Brain microvascular endothelial cell (primary cell): ENCODE results near the gene LAMA1.

Experiments
- DNase-seq: peaks from one replicate; pipeline ENCODE4 v3.0.0-alpha.2; 2020
- H3K27ac ChIP-seq: fragments of 250-450 bp; sonication (Bioruptor Pico); 2 replicates; pipeline ENCODE4 v1.5.1; 2020; ENCODE audit warnings: mild to moderate bottlenecking, moderate library complexity
- H3K27me3 ChIP-seq: fragments of 250-450 bp; sonication (Bioruptor Pico); replicated peaks from 2 replicates; pipeline ENCODE4 v1.5.1; 2020; ENCODE audit warnings: mild to moderate bottlenecking
- H3K36me3 ChIP-seq: fragments of 250-450 bp; sonication (Bioruptor Pico); replicated peaks from 2 replicates; pipeline ENCODE4 v1.5.1; 2020; ENCODE audit warnings: mild to moderate bottlenecking
- H3K4me3 ChIP-seq: 2 replicates; pipeline ENCODE4 v1.5.1; 2011; ENCODE audit warnings: low read depth, mild to moderate bottlenecking, control low read depth, low read length, moderate library complexity
- CTCF ChIP-seq: IDR thresholded peaks from 2 replicates; pipeline ENCODE4 v1.5.1; 2011; ENCODE audit warnings: low read depth, mild to moderate bottlenecking, moderate library complexity, low read length, control low read depth, inconsistent platforms; ENCODE audit errors: missing control alignments
- in situ Hi-C: cut with HindIII; loops from 2 replicates; pipeline ENCODE4 v1.10.0; 2017; ENCODE audit warnings: low sequenced_read_pairs, low pct_ligation_motif_present

LAMA1 gene

GRCh38 chr18:7141287-7141686 lies 23.7 kb upstream of the LAMA1 start:
- DNase-seq, result no peak
- H3K36me3 ChIP-seq, result no peaks in the 10 kb centered on the region
- H3K27ac ChIP-seq, result no peak overlapping the region
- in situ Hi-C loops, result no loop called here
- no peak overlapping the region for H3K4me3 ChIP-seq
- no peak for TF ChIP-seq CTCF
- H3K27me3 ChIP-seq, result no peaks in the 10 kb centered on the region

DNA sequence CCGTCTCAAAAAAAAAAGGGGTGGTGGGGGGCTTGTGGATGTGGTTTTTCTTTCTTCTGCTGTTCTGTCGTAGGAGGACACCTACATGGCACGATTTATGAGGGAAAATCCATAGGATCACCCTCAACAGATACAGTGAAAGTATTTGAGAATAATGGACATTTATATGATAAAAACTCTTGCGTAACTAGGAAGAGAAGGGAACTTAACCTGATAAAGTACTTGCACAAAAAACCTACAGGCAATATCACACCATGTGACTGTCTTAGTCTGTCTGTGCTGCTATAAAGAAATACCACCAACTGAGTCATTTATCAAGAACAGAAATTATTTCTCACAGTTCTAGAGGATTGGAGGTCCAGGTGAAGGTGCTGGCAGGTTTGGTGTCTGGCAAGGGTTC lies 21.8 kb upstream of the LAMA1 start:
- no peaks in the 10 kb centered on the region for H3K36me3 ChIP-seq
- no peak overlapping the region for H3K4me3 ChIP-seq
- no peaks in the 10 kb centered on the region for H3K27me3 ChIP-seq
- in situ Hi-C loops, result no loop called here
- no peak for DNase-seq
- no peak for TF ChIP-seq CTCF
- H3K27ac ChIP-seq, result no peak overlapping the region

DNA sequence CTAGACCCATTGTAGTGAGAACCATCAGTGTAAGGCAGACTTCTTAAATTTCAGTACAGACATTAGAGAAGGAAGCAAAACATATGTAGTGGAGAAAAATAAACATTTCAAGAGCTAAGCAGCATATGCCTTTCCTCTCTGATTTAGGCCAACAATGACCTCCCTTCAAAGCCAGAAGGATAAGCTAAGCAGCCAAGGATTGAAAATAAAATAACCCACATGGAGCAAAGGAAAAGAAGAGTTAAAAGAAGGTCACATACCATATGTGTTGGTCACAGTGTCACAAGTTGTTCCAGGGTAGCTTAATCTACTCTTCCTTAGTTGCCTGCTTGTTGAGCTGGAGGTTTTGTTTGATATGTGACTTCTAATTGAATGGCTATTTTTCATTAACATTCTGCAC lies 15.6 kb upstream of the LAMA1 start:
- no peak for TF ChIP-seq CTCF
- no peak overlapping the region for H3K4me3 ChIP-seq
- in situ Hi-C loops, result no loop called here

GRCh38 chr18:7132356-7133150 lies 15.0 kb upstream of the LAMA1 start:
- DNase-seq, result no peak
- no peaks in the 10 kb centered on the region for H3K36me3 ChIP-seq
- no peak for TF ChIP-seq CTCF
- H3K27ac ChIP-seq, result peak overlapping the region; percentile 62
- in situ Hi-C loops, result no loop called here
- no peaks in the 10 kb centered on the region for H3K27me3 ChIP-seq
- H3K4me3 ChIP-seq, result no peak overlapping the region

More for the DNA sequence above, 15.6 kb upstream of the LAMA1 start:
- Histone ChIP-seq H3K36me3 (no peaks in the 10 kb centered on the region), H3K27ac (peak overlapping the region; percentile 62), H3K27me3 (no peaks in the 10 kb centered on the region)
- DNase-seq, result peak; percentile 38

DNA sequence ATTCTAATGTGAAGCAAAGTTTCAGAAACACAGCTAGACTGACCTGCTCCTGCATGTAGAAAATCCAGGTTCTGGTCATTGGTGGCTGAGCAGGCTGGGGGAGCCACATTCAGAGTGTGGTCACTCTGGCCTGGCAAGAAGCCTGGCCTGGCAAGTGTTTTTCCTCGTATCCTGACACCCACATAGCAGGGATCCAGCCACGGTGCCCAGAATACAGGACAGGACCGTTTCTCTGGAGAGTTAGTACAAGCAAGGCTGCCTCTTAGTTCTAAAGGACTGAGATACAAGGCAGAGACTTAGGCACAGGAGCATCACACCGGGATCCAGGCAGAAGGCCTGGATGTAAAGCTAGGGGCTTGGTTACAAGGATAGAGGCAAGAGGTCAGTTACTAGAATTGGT lies 4.8 kb upstream of the LAMA1 start:
- no peak for DNase-seq
- H3K4me3 ChIP-seq, result no peak overlapping the region
- H3K27me3 ChIP-seq, result no peaks in the 10 kb centered on the region
- TF ChIP-seq CTCF, result no peak
- no peaks in the 10 kb centered on the region for H3K36me3 ChIP-seq
- H3K27ac ChIP-seq, result no peak overlapping the region
- in situ Hi-C loops, result no loop called here

DNA sequence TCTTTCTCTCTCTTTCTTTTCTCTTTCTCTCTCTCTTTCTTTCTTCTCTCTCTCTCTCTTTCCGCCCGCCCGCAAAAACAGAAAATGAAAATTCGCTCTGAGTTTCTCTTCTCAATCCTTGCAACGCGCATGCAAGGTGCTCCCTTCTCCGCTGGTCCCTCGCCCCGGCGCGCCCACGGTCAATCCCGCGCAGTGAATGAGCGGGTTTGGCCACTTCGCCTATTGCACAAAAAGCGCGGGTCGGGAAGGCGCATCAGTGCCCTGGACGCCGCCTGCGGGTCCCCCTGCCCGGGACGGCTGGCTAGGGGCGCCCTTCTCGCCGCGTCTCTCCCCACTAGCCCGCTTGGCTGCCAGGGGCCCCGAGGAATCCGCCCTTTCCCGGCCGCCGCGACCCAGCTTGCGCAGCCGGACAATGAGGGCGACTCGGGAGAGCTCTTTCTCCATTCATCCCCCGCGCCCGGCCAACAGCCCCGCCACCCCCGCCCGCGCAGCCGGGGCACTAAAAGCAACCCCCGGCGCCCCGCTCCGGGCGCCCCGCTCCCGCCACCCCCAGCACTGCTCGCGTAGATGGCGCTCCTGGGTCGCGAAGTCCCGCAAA lies 706 bp downstream of the LAMA1 start:
- no peaks in the 10 kb centered on the region for H3K36me3 ChIP-seq
- H3K4me3 ChIP-seq, result peak overlapping the region; percentile 79
- no peaks in the 10 kb centered on the region for H3K27me3 ChIP-seq
- no peak overlapping the region for H3K27ac ChIP-seq
- in situ Hi-C loops, result no loop called here
- DNase-seq, result no peak
- peak; percentile 4 for TF ChIP-seq CTCF
